PC-9 (cell line): Measurements from ENCODE around the gene STK32B. TPM values are rescaled to one million over a fixed set of nuclear protein-coding genes. Genes with fewer than 3 reads are reported as not detected.

ENCODE experiments used
- BruUV-seq: library from RNA; stranded (reverse); fragments of 400-500 nt; replicated peaks from 2 replicates; lab custom pipeline; 2021; lab: Mats Ljungman, UMichigan
- CTCF ChIA-PET: fragments of 300-600 bp; sonication (Branson Sonifier 250); formaldehyde crosslinking; loops from one replicate; lab custom pipeline; 2022; ENCODE audit warnings: antibody characterized with exemption; lab: Charles Lee
- POLR2A ChIA-PET: fragments of 300-600 bp; sonication (Branson Sonifier 250); formaldehyde crosslinking; loops from one replicate; lab custom pipeline; 2022; ENCODE audit warnings: antibody characterized with exemption; ENCODE audit not compliant: unreplicated experiment; lab: Charles Lee
- DNase-seq, 2 experiments: peaks; one replicate each; pipeline versions ENCODE4 v3.0.0 to v3.0.0-alpha.2; 2015 to 2022; ENCODE audit warnings: mixed read lengths in 1 of 2
- H2AFZ ChIP-seq: fragments of 200-600 bp; sonication (generic); 2 replicates; pipeline ENCODE4 v1.8.1; 2017; ENCODE audit warnings: antibody characterized with exemption
- H3F3A ChIP-seq: fragments of 200-600 bp; sonication (generic); 2 replicates; pipeline ENCODE4 v1.8.1; 2017; ENCODE audit warnings: antibody characterized with exemption, mild to moderate bottlenecking, low read depth; ENCODE audit not compliant: insufficient read depth
- H3K27ac ChIP-seq: fragments of 200-600 bp; sonication (generic); 2 replicates; pipeline ENCODE4 v1.6.1; 2016; ENCODE audit warnings: mixed run types
- H3K27me3 ChIP-seq: fragments of 200-600 bp; sonication (generic); 2 replicates; pipeline ENCODE4 v1.6.1; 2016; ENCODE audit warnings: low read depth, mixed run types; ENCODE audit not compliant: insufficient read depth
- H3K36me3 ChIP-seq: fragments of 200-600 bp; sonication (generic); 2 replicates; pipeline ENCODE4 v1.6.1; 2016; ENCODE audit warnings: low read depth, mixed run types
- H3K4me1 ChIP-seq: fragments of 200-600 bp; sonication (generic); replicated peaks from 2 replicates; pipeline ENCODE4 v1.6.1; 2016; ENCODE audit warnings: mixed run types; ENCODE audit not compliant: insufficient read depth
- H3K4me2 ChIP-seq: fragments of 200-600 bp; sonication (generic); 2 replicates; pipeline ENCODE4 v1.6.1; 2017; ENCODE audit warnings: mixed run types
- H3K4me3 ChIP-seq: fragments of 200-600 bp; sonication (generic); 2 replicates; pipeline ENCODE4 v1.6.1; 2016; ENCODE audit warnings: mixed run types
- H3K79me2 ChIP-seq: fragments of 200-600 bp; sonication (generic); 2 replicates; pipeline ENCODE4 v1.6.1; 2017; ENCODE audit warnings: low read depth, mixed run types
- H3K9me2 ChIP-seq: fragments of 200-600 bp; sonication (generic); 2 replicates; pipeline ENCODE4 v1.8.1; 2017; ENCODE audit warnings: mild to moderate bottlenecking; ENCODE audit not compliant: insufficient read depth
- H3K9me3 ChIP-seq: fragments of 200-600 bp; sonication (generic); 2 replicates; pipeline ENCODE4 v1.8.1; 2016; ENCODE audit warnings: low read depth; ENCODE audit not compliant: insufficient read depth
- H4K20me1 ChIP-seq: fragments of 200-600 bp; sonication (generic); 2 replicates; pipeline ENCODE4 v1.8.1; 2017; ENCODE audit not compliant: insufficient read depth
- EZH2 ChIP-seq: fragments of 200-600 bp; sonication (generic); IDR thresholded peaks from 2 replicates; pipeline ENCODE4 v1.8.0; 2017; ENCODE audit warnings: antibody characterized with exemption, low read depth
- intact Hi-C: fragments of 100-400 bp; cut with micrococcal nuclease; formaldehyde crosslinking; loops from one replicate; pipeline ENCODE4 v1.10.0; 2022; ENCODE audit not compliant: unreplicated experiment
- total RNA-seq: library from RNA; stranded (reverse); gene quantifications from 2 replicates; pipeline ENCODE4 v1.2.3, GENCODE V29; 2021
- TF ChIP-seq, protein P1 (sequence below): fragments of 200-600 bp; sonication (generic); conservative IDR thresholded peaks from 2 replicates; pipeline ENCODE4 v1.6.1; 2017; ENCODE audit warnings: mixed run types, antibody characterized with exemption, mild to moderate bottlenecking, moderate library complexity

STK32B gene
- total RNA-seq, 1 experiment from 2014 or later = not detected

GRCh38 chr4:5330339-5330989 is 279.2 kb downstream of the STK32B start:
- Histone ChIP-seq H3K27ac (no peak overlapping the region), H2AFZ (no peak overlapping the region), H3K36me3 (no peaks in the 10 kb centered on the region), H3K9me3 (no peaks in the 10 kb centered on the region), H3K4me1 (no peaks in the 10 kb centered on the region), H3K4me3 (no peak overlapping the region), H4K20me1 (no peaks in the 10 kb centered on the region), H3F3A (no peaks in the 10 kb centered on the region), H3K4me2 (no peak overlapping the region), H3K79me2 (no peaks in the 10 kb centered on the region), H3K27me3 (no peaks in the 10 kb centered on the region), H3K9me2 (no peaks in the 10 kb centered on the region)
- DNase-seq = no peak
- no TSS peak for BruUV-seq
- intact Hi-C loops = no loop called here
- POLR2A ChIA-PET = no interaction called here
- CTCF ChIA-PET = no interaction called here
- TF ChIP-seq, protein P1, sequence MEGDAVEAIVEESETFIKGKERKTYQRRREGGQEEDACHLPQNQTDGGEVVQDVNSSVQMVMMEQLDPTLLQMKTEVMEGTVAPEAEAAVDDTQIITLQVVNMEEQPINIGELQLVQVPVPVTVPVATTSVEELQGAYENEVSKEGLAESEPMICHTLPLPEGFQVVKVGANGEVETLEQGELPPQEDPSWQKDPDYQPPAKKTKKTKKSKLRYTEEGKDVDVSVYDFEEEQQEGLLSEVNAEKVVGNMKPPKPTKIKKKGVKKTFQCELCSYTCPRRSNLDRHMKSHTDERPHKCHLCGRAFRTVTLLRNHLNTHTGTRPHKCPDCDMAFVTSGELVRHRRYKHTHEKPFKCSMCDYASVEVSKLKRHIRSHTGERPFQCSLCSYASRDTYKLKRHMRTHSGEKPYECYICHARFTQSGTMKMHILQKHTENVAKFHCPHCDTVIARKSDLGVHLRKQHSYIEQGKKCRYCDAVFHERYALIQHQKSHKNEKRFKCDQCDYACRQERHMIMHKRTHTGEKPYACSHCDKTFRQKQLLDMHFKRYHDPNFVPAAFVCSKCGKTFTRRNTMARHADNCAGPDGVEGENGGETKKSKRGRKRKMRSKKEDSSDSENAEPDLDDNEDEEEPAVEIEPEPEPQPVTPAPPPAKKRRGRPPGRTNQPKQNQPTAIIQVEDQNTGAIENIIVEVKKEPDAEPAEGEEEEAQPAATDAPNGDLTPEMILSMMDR = no peak
- no peak for TF ChIP-seq EZH2

- CTCF ChIA-PET = no interaction called here
- Histone ChIP-seq H4K20me1 (no peaks in the 10 kb centered on the region), H3K4me3 (no peak overlapping the region), H3K4me1 (no peaks in the 10 kb centered on the region), H3K36me3 (no peaks in the 10 kb centered on the region), H3K27me3 (peaks cover 10% of the 10 kb centered on the region; the same call in 1 of the 2 replicates), H3K4me2 (no peak overlapping the region), H3F3A (no peaks in the 10 kb centered on the region), H3K27ac (no peak overlapping the region), H3K79me2 (no peaks in the 10 kb centered on the region), H3K9me2 (no peaks in the 10 kb centered on the region), H2AFZ (no peak overlapping the region), H3K9me3 (no peaks in the 10 kb centered on the region)
- POLR2A ChIA-PET = no interaction called here
- DNase-seq = no peak
- TF ChIP-seq EZH2 = no peak
- TF ChIP-seq, protein P1 = no peak
- intact Hi-C loops = no loop called here
- BruUV-seq = no TSS peak
Measured at GRCh38 chr4:5337731-5338130, 286.5 kb downstream of the STK32B start.

DNA sequence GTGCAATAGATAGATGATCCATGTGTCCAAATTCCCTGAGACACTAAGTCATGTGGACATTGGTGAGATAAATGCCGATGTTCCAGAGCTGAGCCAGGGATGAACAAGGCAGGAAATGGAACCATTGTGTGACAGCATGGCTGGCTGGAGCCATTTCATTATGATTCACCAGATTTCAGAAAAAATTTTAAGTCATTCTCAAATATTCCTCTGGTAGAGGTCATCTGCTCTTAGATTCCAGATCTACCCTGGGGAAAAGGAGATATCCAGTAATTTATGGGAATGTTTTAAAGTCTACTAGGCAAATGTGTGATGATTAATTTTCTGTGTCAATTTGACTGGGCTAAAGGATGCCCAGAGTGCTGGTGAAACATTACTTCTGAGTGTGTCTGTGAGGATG is 287.3 kb downstream of the STK32B start:
- POLR2A ChIA-PET = no interaction called here
- TF ChIP-seq, protein P1 = no peak
- TF ChIP-seq EZH2 = no peak
- no peak for DNase-seq
- Histone ChIP-seq H3K9me3 (no peaks in the 10 kb centered on the region), H3F3A (no peaks in the 10 kb centered on the region), H3K4me2 (no peak overlapping the region), H4K20me1 (no peaks in the 10 kb centered on the region), H3K27ac (no peak overlapping the region), H3K79me2 (no peaks in the 10 kb centered on the region), H2AFZ (no peak overlapping the region), H3K27me3 (peaks cover 10% of the 10 kb centered on the region; the same call in 1 of the 2 replicates), H3K4me1 (no peaks in the 10 kb centered on the region), H3K9me2 (no peaks in the 10 kb centered on the region), H3K4me3 (no peak overlapping the region), H3K36me3 (no peaks in the 10 kb centered on the region)
- intact Hi-C loops = no loop called here
- BruUV-seq = no TSS peak
- CTCF ChIA-PET = no interaction called here
